Measurements from ENCODE around the gene GPHN.
A peak's percentile ranks its signal among the peaks of the same experiment; 100 is the strongest.

The GPHN gene

GRCh38 chr14:66603945-66604344 is 96.0 kb downstream of the GPHN start:
- DNase-seq, result no peak

GRCh38 chr14:66606826-66607225 is 98.9 kb downstream of the GPHN start:
- DNase-seq, result no peak

GRCh38 chr14:66610154-66610563 is 102.2 kb downstream of the GPHN start:
- no peak for DNase-seq

- DNase-seq, result no peak
Measured at GRCh38 chr14:66613344-66613743, 105.4 kb downstream of the GPHN start.

GRCh38 chr14:66619952-66620351 is 112.0 kb downstream of the GPHN start:
- no peak for DNase-seq

- DNase-seq, result no peak
Measured at GRCh38 chr14:66623838-66624237, 115.9 kb downstream of the GPHN start.

GRCh38 chr14:66624336-66624937 is 116.5 kb downstream of the GPHN start:
- peak; percentile 45 for DNase-seq

GRCh38 chr14:66628636-66629035 is 120.7 kb downstream of the GPHN start:
- no peak for DNase-seq

- no peak for DNase-seq
Measured at GRCh38 chr14:66629499-66629898, 121.6 kb downstream of the GPHN start.

- DNase-seq, result no peak
Measured at GRCh38 chr14:66634876-66635275, 126.9 kb downstream of the GPHN start.

GRCh38 chr14:66635435-66635834 is 127.5 kb downstream of the GPHN start:
- no peak for DNase-seq

- no peak for DNase-seq
Measured at GRCh38 chr14:66636240-66636639, 128.3 kb downstream of the GPHN start.

- DNase-seq, result no peak
Measured at GRCh38 chr14:66638689-66639088, 130.7 kb downstream of the GPHN start.

GRCh38 chr14:66641861-66642635 is 134.1 kb downstream of the GPHN start:
- no peak for DNase-seq

GRCh38 chr14:66643344-66643743 is 135.4 kb downstream of the GPHN start:
- DNase-seq, result no peak

- DNase-seq, result no peak
Measured at GRCh38 chr14:66645716-66646115, 137.8 kb downstream of the GPHN start.

GRCh38 chr14:66649498-66649897 is 141.6 kb downstream of the GPHN start:
- no peak for DNase-seq

GRCh38 chr14:66650491-66650911 is 142.6 kb downstream of the GPHN start:
- DNase-seq, result no peak

- no peak for DNase-seq
Measured at GRCh38 chr14:66651536-66652220, 143.7 kb downstream of the GPHN start.

GRCh38 chr14:66652525-66653106 is 144.7 kb downstream of the GPHN start:
- DNase-seq, result no peak

GRCh38 chr14:66657780-66658179 is 149.8 kb downstream of the GPHN start:
- no peak for DNase-seq

GRCh38 chr14:66662374-66662773 is 154.4 kb downstream of the GPHN start:
- DNase-seq, result no peak

GRCh38 chr14:66677780-66678179 is 169.8 kb downstream of the GPHN start:
- no peak for DNase-seq

- no peak for DNase-seq
Measured at GRCh38 chr14:66680216-66680615, 172.3 kb downstream of the GPHN start.

Measured in right forelimb (tissue), 1 donor.